ENCODE results near the gene BHLHE23. TPM values are rescaled to one million over a fixed set of nuclear protein-coding genes. Genes with fewer than 3 reads are reported as not detected.
A peak's percentile ranks its signal among the peaks of the same experiment; 100 is the strongest.

The BHLHE23 gene
- not detected in 2 replicates for total RNA-seq

GRCh38 chr20:63006540-63007359, at the start of gene BHLHE23:
TSS of gene BHLHE23 (minus strand) at chr20:63006964. CDS start at chr20:63006774, 190 bp downstream.
- no peak for DNase-seq (ENCODE audit: low spot score)
- no peak within 1 kb of the TSS for H3K27ac Mint-ChIP-seq
- intact Hi-C loops (cut with micrococcal nuclease) = loop anchor here (5.0 kb wide), 2 partner anchors 84 to 171 kb away; no protein-coding TSS in a partner anchor
- H3K4me1 Mint-ChIP-seq (ENCODE audit: low read depth) = peaks cover 7% of the 10 kb centered on the region
- H3K27me3 Mint-ChIP-seq (ENCODE audit: insufficient read depth) = peaks cover 63% of the 10 kb centered on the region
- peaks cover 4% of the 10 kb centered on the region for H3K36me3 Mint-ChIP-seq (ENCODE audit: low read depth)
- H3K4me3 Mint-ChIP-seq = no peak within 1 kb of the TSS
- no peaks in the 10 kb centered on the region for H3K9me3 Mint-ChIP-seq

GRCh38 chr20:63055575-63056235, 48.9 kb upstream of the BHLHE23 start:
- Mint-ChIP-seq H3K27ac (no peak overlapping the region), H3K4me1 (ENCODE audit: low read depth) (no peaks in the 10 kb centered on the region), H3K9me3 (no peaks in the 10 kb centered on the region), H3K36me3 (ENCODE audit: low read depth) (no peaks in the 10 kb centered on the region), H3K27me3 (ENCODE audit: insufficient read depth) (no peaks in the 10 kb centered on the region), H3K4me3 (no peak overlapping the region)
- no peak for DNase-seq (ENCODE audit: low spot score)
- intact Hi-C loops (cut with micrococcal nuclease) = no loop called here

- H3K27ac Mint-ChIP-seq = no peak overlapping the region
- no peaks in the 10 kb centered on the region for H3K4me1 Mint-ChIP-seq (ENCODE audit: low read depth)
- no peaks in the 10 kb centered on the region for H3K9me3 Mint-ChIP-seq
- no peak overlapping the region for H3K4me3 Mint-ChIP-seq
- no peak for DNase-seq (ENCODE audit: low spot score)
- no peaks in the 10 kb centered on the region for H3K27me3 Mint-ChIP-seq (ENCODE audit: insufficient read depth)
- intact Hi-C loops (cut with micrococcal nuclease) = no loop called here
- no peaks in the 10 kb centered on the region for H3K36me3 Mint-ChIP-seq (ENCODE audit: low read depth)
Measured at GRCh38 chr20:63054681-63055240, 48.0 kb upstream of the BHLHE23 start.

- no peaks in the 10 kb centered on the region for H3K36me3 Mint-ChIP-seq (ENCODE audit: low read depth)
- intact Hi-C loops (cut with micrococcal nuclease) = no loop called here
- H3K27me3 Mint-ChIP-seq (ENCODE audit: insufficient read depth) = no peaks in the 10 kb centered on the region
- DNase-seq (ENCODE audit: low spot score) = no peak
- H3K9me3 Mint-ChIP-seq = no peaks in the 10 kb centered on the region
- no peaks in the 10 kb centered on the region for H3K4me1 Mint-ChIP-seq (ENCODE audit: low read depth)
- no peak overlapping the region for H3K27ac Mint-ChIP-seq
- H3K4me3 Mint-ChIP-seq = no peak overlapping the region
Measured at GRCh38 chr20:63054103-63054474, 47.3 kb upstream of the BHLHE23 start.

GRCh38 chr20:63053432-63054102, 46.8 kb upstream of the BHLHE23 start:
- H3K4me1 Mint-ChIP-seq (ENCODE audit: low read depth) = no peaks in the 10 kb centered on the region
- intact Hi-C loops (cut with micrococcal nuclease) = no loop called here
- no peaks in the 10 kb centered on the region for H3K27me3 Mint-ChIP-seq (ENCODE audit: insufficient read depth)
- no peaks in the 10 kb centered on the region for H3K9me3 Mint-ChIP-seq
- no peaks in the 10 kb centered on the region for H3K36me3 Mint-ChIP-seq (ENCODE audit: low read depth)
- no peak for DNase-seq (ENCODE audit: low spot score)
- no peak overlapping the region for H3K27ac Mint-ChIP-seq
- H3K4me3 Mint-ChIP-seq = no peak overlapping the region

GRCh38 chr20:63052571-63053431, 46.0 kb upstream of the BHLHE23 start:
- intact Hi-C loops (cut with micrococcal nuclease) = no loop called here
- H3K4me1 Mint-ChIP-seq (ENCODE audit: low read depth) = no peaks in the 10 kb centered on the region

GRCh38 chr20:63051911-63052310, 45.1 kb upstream of the BHLHE23 start:
- no peak for DNase-seq (ENCODE audit: low spot score)
- H3K4me3 Mint-ChIP-seq = no peak overlapping the region
- H3K27me3 Mint-ChIP-seq (ENCODE audit: insufficient read depth) = peaks cover 2% of the 10 kb centered on the region
- H3K27ac Mint-ChIP-seq = no peak overlapping the region
- no peaks in the 10 kb centered on the region for H3K36me3 Mint-ChIP-seq (ENCODE audit: low read depth)
- no peaks in the 10 kb centered on the region for H3K4me1 Mint-ChIP-seq (ENCODE audit: low read depth)
- no peaks in the 10 kb centered on the region for H3K9me3 Mint-ChIP-seq
- intact Hi-C loops (cut with micrococcal nuclease) = no loop called here

More at GRCh38 chr20:63052571-63053431, 46.0 kb upstream of the BHLHE23 start:
- Mint-ChIP-seq H3K9me3 (no peaks in the 10 kb centered on the region), H3K36me3 (ENCODE audit: low read depth) (no peaks in the 10 kb centered on the region), H3K27ac (no peak overlapping the region), H3K4me3 (no peak overlapping the region), H3K27me3 (ENCODE audit: insufficient read depth) (no peaks in the 10 kb centered on the region)
- DNase-seq (ENCODE audit: low spot score) = no peak

GRCh38 chr20:63051186-63051860, 44.6 kb upstream of the BHLHE23 start:
- peaks cover 3% of the 10 kb centered on the region for H3K27me3 Mint-ChIP-seq (ENCODE audit: insufficient read depth)
- H3K36me3 Mint-ChIP-seq (ENCODE audit: low read depth) = no peaks in the 10 kb centered on the region
- no peaks in the 10 kb centered on the region for H3K9me3 Mint-ChIP-seq
- no peaks in the 10 kb centered on the region for H3K4me1 Mint-ChIP-seq (ENCODE audit: low read depth)
- no peak overlapping the region for H3K27ac Mint-ChIP-seq
- no peak for DNase-seq (ENCODE audit: low spot score)
- H3K4me3 Mint-ChIP-seq = no peak overlapping the region
- intact Hi-C loops (cut with micrococcal nuclease) = no loop called here

- Mint-ChIP-seq H3K9me3 (no peaks in the 10 kb centered on the region), H3K36me3 (ENCODE audit: low read depth) (no peaks in the 10 kb centered on the region), H3K4me3 (no peak overlapping the region), H3K27me3 (ENCODE audit: insufficient read depth) (peaks cover 3% of the 10 kb centered on the region), H3K27ac (no peak overlapping the region), H3K4me1 (ENCODE audit: low read depth) (no peaks in the 10 kb centered on the region)
- no peak for DNase-seq (ENCODE audit: low spot score)
- intact Hi-C loops (cut with micrococcal nuclease) = no loop called here
Measured at GRCh38 chr20:63050406-63050805, 43.6 kb upstream of the BHLHE23 start.

GRCh38 chr20:63049561-63050221, 42.9 kb upstream of the BHLHE23 start:
- H3K36me3 Mint-ChIP-seq (ENCODE audit: low read depth) = no peaks in the 10 kb centered on the region
- H3K27ac Mint-ChIP-seq = no peak overlapping the region
- no peaks in the 10 kb centered on the region for H3K9me3 Mint-ChIP-seq
- intact Hi-C loops (cut with micrococcal nuclease) = no loop called here
- H3K4me3 Mint-ChIP-seq = no peak overlapping the region
- H3K27me3 Mint-ChIP-seq (ENCODE audit: insufficient read depth) = peaks cover 3% of the 10 kb centered on the region
- no peaks in the 10 kb centered on the region for H3K4me1 Mint-ChIP-seq (ENCODE audit: low read depth)
- DNase-seq (ENCODE audit: low spot score) = no peak

GRCh38 chr20:63049191-63049518, 42.4 kb upstream of the BHLHE23 start:
- no peak for DNase-seq (ENCODE audit: low spot score)
- Mint-ChIP-seq H3K9me3 (no peaks in the 10 kb centered on the region), H3K27ac (peak overlapping the region; percentile 55), H3K36me3 (ENCODE audit: low read depth) (no peaks in the 10 kb centered on the region), H3K4me3 (no peak overlapping the region), H3K4me1 (ENCODE audit: low read depth) (no peaks in the 10 kb centered on the region), H3K27me3 (ENCODE audit: insufficient read depth) (peaks cover 3% of the 10 kb centered on the region)
- intact Hi-C loops (cut with micrococcal nuclease) = no loop called here
